Occipital lobe (tissue), 2 donors: ENCODE measurements around the gene CDCA4. TPM values are rescaled to one million over a fixed set of nuclear protein-coding genes. Genes with fewer than 3 reads are reported as not detected.

ENCODE experiments used
- DNase-seq: peaks from one replicate; lab custom pipeline; 2025; lab: John Stamatoyannopoulos, UW
- total RNA-seq: library from RNA; depleted of rRNA; stranded (reverse); fragments of >200 nt; gene quantifications from one replicate; pipeline ENCODE4 v1.2.3, GENCODE V29; 2014

The CDCA4 gene
- total RNA-seq, 1 donor from 2014 or later = 11.1 TPM

GRCh38 chr14:104964546-104964945 is 56.3 kb downstream of the CDCA4 start:
- no peak for DNase-seq

Other genes with a start within 250 kb of the CDCA4 start
- 102 TPM for gene AKT1, start 225.3 kb downstream of the CDCA4 start, total RNA-seq
- gene ZBTB42, start 220.0 kb downstream of the CDCA4 start, total RNA-seq = 0.94 TPM
- gene CEP170B, start 155.8 kb downstream of the CDCA4 start, total RNA-seq = 22.8 TPM
- gene PLD4, start 96.2 kb downstream of the CDCA4 start, total RNA-seq = 5.8 TPM
- gene AHNAK2, start 42.7 kb downstream of the CDCA4 start, total RNA-seq = 20.6 TPM
- gene CLBA1, start 35.3 kb downstream of the CDCA4 start, total RNA-seq = 10.1 TPM
- 0.94 TPM for gene GPR132, start 44.3 kb upstream of the CDCA4 start, total RNA-seq
- gene JAG2, start 147.7 kb upstream of the CDCA4 start, total RNA-seq = 31.7 TPM
- gene NUDT14, start 160.2 kb upstream of the CDCA4 start, total RNA-seq = 18.2 TPM
- gene BTBD6, start 227.4 kb upstream of the CDCA4 start, total RNA-seq = 45.4 TPM